B cell (primary cell): ENCODE data around the gene C10orf90. TPM values are rescaled to one million over a fixed set of nuclear protein-coding genes. Genes with fewer than 3 reads are reported as not detected.

Source experiments
- ATAC-seq: fragments of 200-7000 bp; cut with Tn5 transposase; one replicate; pipeline ENCODE4 v1.10.0; 2021; ENCODE audit warnings: low read depth, mild to moderate bottlenecking, moderate number of reproducible peaks, moderate library complexity
- CTCF ChIA-PET: fragments of 350-600 bp; sonication (Branson Sonifier 250); formaldehyde crosslinking; loops from one replicate; lab custom pipeline; 2021; ENCODE audit warnings: antibody characterized with exemption, inconsistent platforms; lab: Charles Lee
- POLR2A ChIA-PET: fragments of 350-600 bp; sonication (Branson Sonifier 250); formaldehyde crosslinking; loops from one replicate; lab custom pipeline; 2021; ENCODE audit warnings: antibody characterized with exemption; lab: Charles Lee
- DNase-seq: peaks from one replicate; pipeline ENCODE4 v3.0.0; 2013
- H2AFZ ChIP-seq: 2 replicates; pipeline ENCODE4 v1.6.1; 2012; ENCODE audit warnings: mild to moderate bottlenecking, low read depth, low read length; ENCODE audit not compliant: insufficient read depth, poor library complexity, severe bottlenecking
- H3K27ac ChIP-seq, 2 donors: 1 replicate in 1 of 2; 2 replicates in 1 of 2; pipeline ENCODE4 v1.5.1; 2012 to 2013; ENCODE audit warnings: low read length in 2 of 2, mild to moderate bottlenecking in 2 of 2, moderate library complexity in 1 of 2
- H3K27me3 ChIP-seq, 4 experiments: fragments of 200-600 bp in 1 of 4; sonication (generic) in 1 of 4; replicated peaks in 1 of 4; 1 replicate in 2 of 4; 2 replicates in 2 of 4; pipeline versions ENCODE4 v1.6.1 to v1.7.0; 2013 to 2016; ENCODE audit warnings: low read length in 3 of 4, mild to moderate bottlenecking in 2 of 4, mixed read lengths in 1 of 4, moderate library complexity in 1 of 4; ENCODE audit not compliant: insufficient read depth in 4 of 4, control insufficient read depth in 3 of 4; ENCODE audit errors: control extremely low read depth in 1 of 4
- H3K36me3 ChIP-seq, 2 experiments: replicated peaks in 1 of 2; 1 replicate in 1 of 2; 2 replicates in 1 of 2; pipeline versions ENCODE4 v1.6.1 to v1.7.1; 2013; ENCODE audit warnings: low read length in 1 of 2; ENCODE audit not compliant: insufficient read depth in 2 of 2, control insufficient read depth in 1 of 2; ENCODE audit errors: control extremely low read depth in 1 of 2, extremely low read depth in 1 of 2
- H3K4me1 ChIP-seq, 2 donors: fragments of 200-600 bp in 1 of 2; sonication (generic) in 1 of 2; 1 replicate in 1 of 2; 2 replicates in 1 of 2; pipeline versions ENCODE4 v1.5.1 to v1.6.1; 2013 to 2017; ENCODE audit warnings: low read length in 2 of 2; ENCODE audit not compliant: control insufficient read depth in 2 of 2, insufficient read depth in 2 of 2
- H3K4me2 ChIP-seq: replicated peaks from 2 replicates; pipeline ENCODE3; 2012; ENCODE audit warnings: mild to moderate bottlenecking, low read depth, low read length; ENCODE audit not compliant: poor library complexity, severe bottlenecking
- H3K4me3 ChIP-seq, 5 experiments: fragments of 200-600 bp in 1 of 5; sonication (generic) in 1 of 5; 1 replicate in 3 of 5; 2 replicates in 2 of 5; pipeline versions ENCODE4 v1.5.1 to v1.7.0; 2011 to 2016; ENCODE audit warnings: low read length in 4 of 5, mild to moderate bottlenecking in 4 of 5, low read depth in 2 of 5, control low read depth in 1 of 5, moderate library complexity in 1 of 5; ENCODE audit not compliant: insufficient read depth in 1 of 5; ENCODE audit errors: control extremely low read depth in 1 of 5, extremely low read depth in 1 of 5
- H3K79me2 ChIP-seq: fragments of 200-600 bp; sonication (generic); one replicate; pipeline ENCODE4 v1.6.0; 2016; ENCODE audit warnings: low read length; ENCODE audit not compliant: control insufficient read depth, insufficient read depth
- H3K9ac ChIP-seq: fragments of 200-600 bp; sonication (generic); 2 replicates; pipeline ENCODE4 v1.6.1; 2017; ENCODE audit warnings: mild to moderate bottlenecking, low read length, moderate library complexity
- H3K9me3 ChIP-seq, 3 donors: one replicate each; pipeline versions ENCODE4 v1.6.1 to v1.7.1; 2013; ENCODE audit warnings: low read length in 2 of 3; ENCODE audit not compliant: control insufficient read depth in 2 of 3, insufficient read depth in 1 of 3; ENCODE audit errors: control extremely low read depth in 1 of 3
- H4K20me1 ChIP-seq: 2 replicates; pipeline ENCODE4 v1.6.0; 2012; ENCODE audit warnings: mild to moderate bottlenecking, low read length; ENCODE audit not compliant: insufficient read depth, control insufficient read depth, poor library complexity, severe bottlenecking
- H3K27ac Mint-ChIP-seq: one replicate; pipeline ENCODE4 v1.8.0; 2021; ENCODE audit warnings: mixed read lengths
- H3K27me3 Mint-ChIP-seq: one replicate; pipeline ENCODE4 v1.8.0; 2021; ENCODE audit warnings: mixed read lengths
- H3K4me1 Mint-ChIP-seq: one replicate; pipeline ENCODE4 v1.8.0; 2021; ENCODE audit warnings: mixed read lengths
- H3K4me3 Mint-ChIP-seq: one replicate; pipeline ENCODE4 v1.8.0; 2021; ENCODE audit warnings: mixed read lengths
- H3K9me3 Mint-ChIP-seq: one replicate; pipeline ENCODE4 v1.8.0; 2022; ENCODE audit warnings: mixed read lengths; ENCODE audit not compliant: insufficient read depth
- CTCF ChIP-seq: fragments of 200-600 bp; IDR thresholded peaks from one replicate; pipeline ENCODE4 v1.8.0; 2022; ENCODE audit warnings: antibody characterized with exemption, mild to moderate bottlenecking
- EZH2 ChIP-seq: IDR thresholded peaks from 2 replicates; pipeline ENCODE4 v1.6.1; 2012; ENCODE audit warnings: borderline replicate concordance, low read depth, mild to moderate bottlenecking, moderate library complexity, low read length; ENCODE audit not compliant: insufficient read depth, poor library complexity, severe bottlenecking
- WGBS: methylation state at CpG from one replicate; pipeline ENCODE4 v1.1.5; 2013; ENCODE audit warnings: missing lambda C conversion rate; ENCODE audit not compliant: insufficient coverage; 5-methylcytosine and 5-hydroxymethylcytosine counted together
- intact Hi-C: fragments of 100-400 bp; cut with micrococcal nuclease; formaldehyde crosslinking; loops from one replicate; pipeline ENCODE4 v1.10.0; 2022
- polyA plus RNA-seq: library from polyadenylated mRNA; depleted of rRNA; stranded (reverse); fragments of >200 nt; gene quantifications from 2 replicates; pipeline ENCODE4 v1.2.3, GENCODE V29; 2012
- total RNA-seq, 2 donors: library from RNA; stranded (reverse); fragments of 120-200 nt in 1 of 2; gene quantifications; 1 replicate in 1 of 2; 2 replicates in 1 of 2; pipeline versions ENCODE4 v1.2.3 to v1.2.4, GENCODE V29; 2013 to 2022

Gene C10orf90
- total and polyA plus RNA-seq, 2 donors (not counting 1 experiment from before 2014, with no cell fraction given) = not detected

DNA sequence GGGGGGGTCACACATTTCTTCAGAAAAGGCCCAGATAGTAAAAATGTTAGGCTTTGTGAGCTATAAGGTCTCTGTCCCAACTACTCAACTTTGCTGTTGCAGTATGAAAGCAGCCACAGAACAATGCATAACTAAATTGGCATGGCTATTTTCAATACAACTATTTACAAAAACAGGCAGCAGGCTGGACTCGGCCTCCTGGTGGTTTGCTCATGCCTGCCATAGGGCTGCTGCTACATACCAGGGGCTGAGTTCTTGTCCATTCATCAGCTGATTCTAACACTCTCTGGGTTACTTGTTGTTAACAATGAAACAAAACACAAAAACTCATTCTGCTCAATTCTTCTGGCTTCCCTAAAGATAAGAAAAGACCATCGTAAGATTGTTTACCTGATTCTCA lies 172.8 kb downstream of the C10orf90 start:
- Histone ChIP-seq H3K4me2 (no peak overlapping the region), H3K4me3 (no peak overlapping the region), H3K36me3 (no peaks in the 10 kb centered on the region), H3K4me1 (no peaks in the 10 kb centered on the region), H3K27me3 (no peaks in the 10 kb centered on the region), H3K9me3 (no peaks in the 10 kb centered on the region), H2AFZ (no peak overlapping the region), H3K79me2 (no peaks in the 10 kb centered on the region), H3K27ac (no peak overlapping the region), H4K20me1 (no peaks in the 10 kb centered on the region), H3K9ac (no peak overlapping the region)
- ChIA-PET CTCF (no interaction called here), POLR2A (no interaction called here)
- H3K4me3 Mint-ChIP-seq = no peak overlapping the region
- ATAC-seq (no peak), DNase-seq (no peak)
- no peaks in the 10 kb centered on the region for H3K27me3 Mint-ChIP-seq
- no peak for TF ChIP-seq EZH2
- TF ChIP-seq CTCF = no peak
- H3K9me3 Mint-ChIP-seq = no peaks in the 10 kb centered on the region
- intact Hi-C loops = no loop called here
- no peak overlapping the region for H3K27ac Mint-ChIP-seq
- no peaks in the 10 kb centered on the region for H3K4me1 Mint-ChIP-seq
- WGBS = 94% methylated on average over 1 of the region's 2 CpGs

DNA sequence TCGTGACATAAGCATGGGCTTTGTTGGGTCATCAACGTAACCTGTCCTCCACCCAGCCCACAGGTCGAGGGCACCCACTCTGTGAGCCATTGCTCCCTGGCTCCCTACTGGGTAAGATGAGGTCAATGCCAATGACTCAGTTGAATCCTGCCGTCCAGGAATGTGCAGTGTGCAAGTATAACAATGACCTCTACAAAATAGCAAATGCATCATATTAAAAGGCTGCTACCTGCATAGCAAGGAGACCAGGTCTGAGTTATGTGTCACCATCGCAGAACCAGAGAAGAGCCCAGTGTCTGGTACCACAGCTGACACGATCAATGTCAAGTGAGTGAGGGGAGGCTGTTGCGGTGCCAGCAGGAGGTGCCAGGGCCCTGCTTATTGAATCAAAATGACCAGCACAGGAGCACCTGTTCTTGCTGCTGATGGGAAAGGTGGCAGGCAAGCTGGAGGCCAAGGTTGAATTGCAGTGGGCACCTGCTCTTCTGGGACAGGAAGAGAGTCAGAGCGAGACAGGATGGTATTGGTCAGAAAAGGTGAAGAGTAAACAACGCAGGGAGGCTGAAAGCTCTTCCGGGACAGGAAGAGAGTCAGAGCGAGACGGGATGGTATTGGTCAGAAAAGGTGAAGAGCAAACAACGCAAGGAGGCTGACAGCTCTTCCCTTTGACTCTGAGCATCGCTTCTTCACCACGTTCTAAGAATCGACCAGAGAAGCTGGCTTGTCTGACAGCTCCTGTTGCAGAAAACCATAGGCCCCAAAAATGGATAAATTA lies 173.5 kb downstream of the C10orf90 start:
- Histone ChIP-seq H3K4me2 (no peak overlapping the region), H3K27ac (no peak overlapping the region), H3K9me3 (no peaks in the 10 kb centered on the region), H3K4me3 (no peak overlapping the region), H3K79me2 (no peaks in the 10 kb centered on the region), H3K27me3 (no peaks in the 10 kb centered on the region), H3K9ac (no peak overlapping the region), H3K36me3 (no peaks in the 10 kb centered on the region), H4K20me1 (no peaks in the 10 kb centered on the region), H2AFZ (no peak overlapping the region), H3K4me1 (no peaks in the 10 kb centered on the region)
- no peaks in the 10 kb centered on the region for H3K27me3 Mint-ChIP-seq
- no peak for TF ChIP-seq EZH2
- TF ChIP-seq CTCF = no peak
- DNase-seq (no peak), ATAC-seq (no peak)
- WGBS = 79% methylated on average over 15 of the region's 16 CpGs
- CTCF ChIA-PET = interaction anchor here (1.3 kb wide), 1 partner anchor 627 kb away, joined by 3 read pairs; no protein-coding TSS in a partner anchor
- H3K27ac Mint-ChIP-seq = no peak overlapping the region
- H3K4me1 Mint-ChIP-seq = no peaks in the 10 kb centered on the region
- intact Hi-C loops = no loop called here
- H3K4me3 Mint-ChIP-seq = no peak overlapping the region
- POLR2A ChIA-PET = no interaction called here
- no peaks in the 10 kb centered on the region for H3K9me3 Mint-ChIP-seq
